Medulla oblongata (tissue), 1 donor: Measurements from ENCODE around the gene KCNH4.
A peak's percentile ranks its signal among the peaks of the same experiment; 100 is the strongest.

ENCODE experiments used
- DNase-seq: peaks from one replicate; pipeline ENCODE4 v3.0.0-alpha.2; 2015; ENCODE audit errors: extremely low spot score

The KCNH4 gene

DNA sequence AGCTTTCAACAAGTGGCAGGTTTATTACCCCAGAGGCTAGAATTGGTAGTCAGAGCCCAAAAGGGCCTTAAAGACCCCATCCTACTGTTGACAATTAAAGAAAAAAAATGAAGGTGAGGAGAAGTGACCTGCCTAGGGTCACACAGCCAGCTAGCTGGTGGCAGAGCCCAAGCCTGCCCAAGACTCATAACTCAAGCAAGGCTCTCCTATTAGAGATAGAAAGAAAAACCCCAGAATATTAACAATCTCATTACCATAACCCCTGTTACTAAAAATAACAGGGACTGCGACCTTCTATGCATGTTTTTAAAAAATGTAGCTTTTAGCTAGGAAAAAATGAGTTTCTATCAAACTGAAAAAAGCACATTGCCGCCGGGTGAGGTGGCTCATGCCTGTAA is 44.3 kb downstream of the KCNH4 start:
- DNase-seq = no peak

DNA sequence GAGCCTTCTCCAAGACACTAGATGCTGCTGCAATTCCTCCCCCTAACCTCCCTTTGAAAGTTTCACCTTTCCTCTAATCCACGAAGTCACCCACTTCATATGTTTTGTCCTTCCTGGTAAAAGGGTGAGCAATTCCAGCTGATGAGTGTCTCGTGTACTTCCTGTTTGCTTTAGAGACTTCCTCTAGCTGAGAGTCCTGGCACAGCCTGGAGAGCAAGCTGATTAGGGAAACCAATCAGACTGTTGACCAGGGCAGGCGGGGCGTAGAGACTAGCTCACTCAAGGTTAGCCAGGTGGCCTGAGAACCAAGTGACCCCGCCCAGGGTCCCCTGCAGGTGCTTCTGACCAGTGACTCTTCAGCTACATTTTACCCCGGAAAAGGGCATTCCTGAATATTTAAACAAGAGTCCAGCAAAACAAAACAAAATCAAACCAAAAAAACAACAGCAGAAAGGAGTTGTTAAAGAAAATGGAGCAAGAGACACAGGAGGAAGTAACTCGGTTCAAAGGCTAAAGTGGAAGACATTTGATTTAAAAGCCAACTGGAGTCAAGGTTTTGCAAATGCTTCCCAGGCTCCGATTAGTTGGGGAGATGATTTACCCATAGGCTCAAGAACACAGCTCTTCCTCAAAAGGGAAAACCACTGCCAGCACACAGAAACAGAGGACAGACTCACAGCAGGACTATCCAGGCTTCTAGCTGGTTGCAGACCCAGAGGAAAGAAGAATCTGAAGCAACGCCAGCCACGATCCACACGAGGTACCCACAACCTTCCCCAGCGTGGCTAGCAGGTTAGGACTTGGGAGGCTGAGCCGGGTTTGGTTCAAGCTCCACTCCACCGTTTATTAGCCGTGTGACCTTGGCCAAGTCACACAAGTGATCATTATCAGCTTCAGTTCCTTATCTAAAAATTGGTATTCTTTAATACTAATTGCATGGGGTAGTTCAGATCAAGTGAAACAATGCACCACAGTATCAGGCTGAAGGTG is 45.0 kb downstream of the KCNH4 start:
- peak; percentile 64 for DNase-seq

DNA sequence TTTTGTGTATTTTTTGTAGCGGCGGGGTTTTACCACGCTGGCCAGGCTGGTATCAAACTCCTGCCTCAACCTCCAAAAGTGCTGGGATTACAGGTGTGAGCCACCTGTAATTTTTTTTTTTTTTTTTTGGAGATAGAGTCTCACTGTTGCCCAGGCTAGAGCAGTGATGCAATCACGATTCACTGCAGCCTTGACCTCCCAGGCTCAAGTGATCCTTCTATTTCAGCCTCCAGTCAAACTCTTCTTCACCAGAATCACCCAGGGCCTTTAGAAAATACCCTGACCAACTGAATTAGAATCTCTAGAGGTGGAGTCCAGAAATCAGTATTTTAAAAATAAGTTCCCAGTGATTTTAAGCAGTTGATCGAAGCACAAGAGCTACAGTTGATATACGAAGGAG is 45.8 kb downstream of the KCNH4 start:
- DNase-seq = no peak

DNA sequence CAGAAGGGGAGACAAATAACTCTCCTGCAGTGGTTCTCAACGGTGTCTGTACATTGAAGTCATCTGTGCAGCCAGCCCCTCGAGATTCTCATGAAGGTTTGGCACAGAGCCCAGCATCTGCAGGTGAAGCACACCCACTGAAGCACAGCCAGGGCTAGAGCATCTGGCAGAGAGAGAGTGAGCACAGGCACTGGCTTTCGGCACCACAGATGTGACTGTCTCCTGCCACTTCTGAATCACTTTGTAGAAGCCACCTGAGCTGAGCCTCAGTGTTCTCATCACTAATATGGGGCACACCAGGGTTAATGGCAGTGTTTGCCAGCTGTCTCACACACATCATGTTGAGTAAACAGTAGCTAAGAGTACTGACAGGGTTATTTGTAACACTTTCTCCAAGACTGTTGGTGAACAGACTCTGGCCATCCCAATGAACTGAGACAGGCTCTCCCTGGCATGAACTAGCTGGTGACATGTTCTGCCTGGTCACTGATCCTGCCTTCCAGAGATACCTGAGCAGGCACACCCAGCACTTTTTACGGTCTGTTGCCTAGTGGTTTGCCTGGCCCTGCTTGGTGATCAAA is 47.4 kb downstream of the KCNH4 start:
- no peak for DNase-seq

DNA sequence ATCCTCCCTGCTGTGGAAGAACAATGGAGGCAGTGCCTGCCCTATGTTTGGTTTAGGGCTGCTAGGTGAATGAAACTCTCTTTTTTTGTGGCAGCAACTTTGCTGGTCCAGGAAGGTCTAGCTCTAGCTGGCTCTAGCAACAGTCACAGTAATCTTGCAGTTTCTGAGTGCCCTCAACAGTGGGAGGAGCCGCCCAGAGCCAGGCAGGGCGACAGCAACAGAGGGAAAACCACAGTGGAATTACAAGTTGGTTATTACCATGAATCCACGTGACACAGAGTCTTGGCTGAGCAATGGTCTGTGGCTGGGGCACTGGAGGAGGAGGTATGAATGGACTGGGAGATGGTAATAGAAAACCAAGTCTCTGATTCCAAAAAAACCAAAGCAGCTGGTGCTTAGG is 48.0 kb downstream of the KCNH4 start:
- peak; percentile 90 for DNase-seq

DNA sequence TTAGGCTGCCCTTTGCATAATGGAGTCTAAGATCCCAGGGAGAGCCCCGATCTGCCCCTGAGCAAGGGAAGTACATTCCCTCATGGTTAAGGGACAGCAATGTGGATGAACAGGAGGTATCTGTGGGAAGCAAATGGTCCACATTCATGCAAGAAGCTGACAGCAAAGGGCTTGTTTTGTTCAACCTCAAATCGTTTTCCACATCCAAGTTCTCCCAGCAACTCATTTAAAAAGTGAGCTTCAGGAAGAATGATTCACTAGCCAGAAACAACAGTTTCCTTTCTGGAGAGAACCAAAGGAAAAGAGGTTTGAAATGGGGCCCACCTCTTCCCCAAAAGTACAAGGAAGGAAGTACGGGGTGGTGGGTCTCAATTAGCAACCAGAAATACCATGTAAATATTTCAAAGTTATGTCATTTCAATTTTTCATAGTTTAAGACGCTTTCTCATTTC is 48.9 kb downstream of the KCNH4 start:
- peak; percentile 42 for DNase-seq

DNA sequence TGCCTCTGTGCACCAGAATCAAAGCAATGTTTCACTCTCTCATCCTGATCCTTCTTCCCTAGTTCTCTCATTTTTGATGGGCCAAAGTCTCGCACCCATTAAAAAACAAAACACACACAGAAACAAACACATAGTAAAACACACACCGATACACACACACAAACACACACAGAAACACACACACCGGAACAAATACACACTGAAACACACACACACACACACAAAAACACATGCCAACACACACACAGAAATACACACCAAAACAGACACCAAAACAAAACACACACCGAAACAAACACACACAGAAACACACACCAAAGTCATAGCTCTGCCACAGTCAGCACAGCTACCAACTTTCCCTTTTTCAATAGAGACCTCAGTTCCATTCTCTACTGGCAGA is 49.7 kb downstream of the KCNH4 start:
- DNase-seq = no peak

DNA sequence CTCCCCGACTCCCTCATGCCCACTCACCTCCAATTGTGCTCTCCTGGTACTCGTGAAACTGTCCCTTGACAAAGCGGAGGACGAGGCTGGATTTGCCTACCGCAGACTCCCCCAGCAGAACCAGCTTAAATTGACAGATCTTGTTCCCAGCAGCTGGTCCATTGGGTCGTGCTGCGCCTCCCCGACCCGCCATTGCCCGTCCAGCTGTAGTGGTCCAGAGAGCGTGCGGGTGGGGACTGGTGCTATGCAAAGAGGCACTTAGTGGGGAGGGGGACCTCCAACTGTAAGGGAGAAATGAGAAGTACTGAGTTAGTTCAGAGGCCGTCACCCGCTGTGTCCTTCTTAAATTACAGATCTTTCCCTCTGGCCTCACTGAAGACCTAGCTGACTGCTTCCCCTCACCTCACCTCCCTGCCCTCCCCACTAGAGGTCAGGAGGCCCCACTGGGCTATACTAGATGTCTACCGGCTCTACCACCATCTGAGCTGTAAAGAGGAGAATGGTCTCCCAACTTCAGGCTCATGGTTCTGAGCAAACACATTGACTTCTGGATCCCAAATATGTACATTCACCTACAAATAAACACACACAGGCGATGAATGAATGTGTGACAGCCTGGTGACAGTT is 50.5 kb downstream of the KCNH4 start:
- DNase-seq = no peak

DNA sequence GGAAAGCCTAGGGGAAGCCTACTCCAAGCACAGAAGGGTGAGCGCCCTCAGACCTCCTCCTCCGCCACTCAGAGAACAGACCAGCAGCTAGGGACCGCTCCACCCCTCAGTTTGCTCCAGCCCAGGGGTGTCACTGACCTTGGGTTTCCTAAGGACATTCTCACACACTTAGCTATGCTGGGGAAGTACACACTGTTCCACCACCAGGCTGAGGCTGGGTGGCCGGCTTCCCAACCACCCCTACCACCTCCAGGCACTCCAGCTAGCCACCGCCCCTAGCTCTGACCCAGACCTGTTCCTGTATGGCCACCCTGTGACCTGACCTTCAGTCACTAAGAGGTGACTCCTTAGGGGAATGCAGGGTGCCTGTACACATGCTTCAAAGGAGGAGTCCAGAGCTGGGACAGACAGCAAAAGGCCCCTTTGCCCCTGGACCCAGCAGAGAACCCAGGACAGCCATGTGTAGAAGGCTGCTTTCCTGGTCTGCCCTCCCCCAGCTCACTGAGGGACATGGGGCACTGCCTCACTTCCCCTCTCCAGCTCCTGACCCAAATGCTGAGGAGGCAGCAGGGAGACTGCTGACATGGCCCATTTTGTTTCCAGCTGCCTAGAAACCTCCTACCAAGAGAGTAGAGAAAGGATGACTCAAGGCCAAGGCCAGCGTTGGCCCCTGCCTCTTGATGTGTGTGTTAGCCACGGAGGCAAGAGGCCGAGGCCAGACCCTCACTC is 51.7 kb downstream of the KCNH4 start:
- DNase-seq = no peak

DNA sequence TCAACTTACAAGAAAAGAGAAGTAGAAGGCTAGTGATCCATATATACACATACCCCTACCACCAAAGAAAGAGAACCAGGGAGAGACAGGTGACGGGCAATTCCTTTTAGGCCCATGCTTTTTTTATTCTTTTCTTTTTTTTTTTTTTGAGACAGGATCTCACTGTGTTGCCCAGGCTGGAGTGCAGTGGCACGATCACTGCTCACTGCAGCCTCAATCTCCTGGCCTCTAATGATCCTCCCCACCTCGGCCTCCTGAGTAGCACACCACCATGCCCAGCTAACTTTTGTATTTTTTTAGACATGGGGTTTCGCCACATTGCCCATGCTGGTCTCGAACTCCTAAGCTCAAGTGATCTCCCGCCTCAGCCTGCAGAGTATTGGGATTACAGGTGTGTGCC is 53.5 kb downstream of the KCNH4 start:
- no peak for DNase-seq

DNA sequence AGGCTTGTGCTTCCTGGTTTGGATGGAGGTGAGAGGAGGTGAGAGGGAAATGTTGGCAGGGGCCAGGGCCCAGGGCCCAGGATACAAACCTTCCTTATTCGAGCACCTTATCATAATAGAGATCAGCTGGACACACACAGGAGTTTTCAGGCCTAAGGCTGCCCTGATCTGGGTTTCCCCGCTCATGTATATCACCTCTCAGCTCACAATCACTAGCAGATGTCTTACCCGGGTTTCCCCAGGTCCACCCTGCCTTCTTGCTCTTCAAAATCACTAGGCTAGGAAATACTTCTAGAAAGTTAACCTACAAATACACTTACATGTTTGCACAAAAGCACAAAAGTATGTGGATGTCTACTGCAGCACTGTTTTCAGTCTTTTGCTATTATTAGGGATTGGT is 54.1 kb downstream of the KCNH4 start:
- no peak for DNase-seq

DNA sequence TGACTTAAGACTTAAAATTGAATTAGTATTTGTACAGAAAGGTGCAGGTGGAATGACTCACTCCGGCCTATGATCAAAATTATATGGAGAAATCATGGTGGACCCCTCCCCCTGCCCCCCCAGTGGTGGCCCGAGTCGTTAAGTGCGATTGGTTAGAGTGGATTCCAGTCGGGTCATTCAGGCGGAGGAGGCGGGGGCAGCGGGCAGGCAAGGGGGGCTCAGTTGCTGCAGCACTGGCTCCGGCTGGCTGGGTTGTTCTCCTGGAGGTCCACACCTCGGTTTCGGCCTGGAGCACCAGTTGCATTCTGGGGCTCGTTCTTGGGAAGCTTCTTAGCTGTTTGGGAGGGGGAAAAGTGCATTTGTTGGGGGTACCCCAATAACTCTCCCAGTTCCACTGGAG is 55.4 kb downstream of the KCNH4 start:
- DNase-seq = no peak

DNA sequence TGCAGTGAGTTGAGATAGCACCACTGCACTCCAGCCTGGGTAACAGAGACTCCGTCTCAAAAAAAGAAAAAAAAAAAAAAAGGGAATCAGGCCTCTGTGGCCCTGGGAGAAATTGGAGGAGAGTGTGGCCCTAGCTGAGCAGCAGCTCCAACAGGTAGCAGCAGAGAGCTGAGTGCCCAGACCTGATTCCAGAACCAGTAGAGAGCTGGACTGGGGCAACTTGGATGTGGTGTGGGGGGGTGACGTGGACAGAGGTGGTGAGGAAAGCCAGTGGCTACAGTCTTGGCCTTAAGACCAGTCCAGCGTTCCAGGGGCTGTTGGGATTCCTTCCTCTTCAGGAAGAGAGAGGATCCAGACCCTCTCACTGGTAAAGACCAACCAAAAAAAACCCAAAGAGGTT is 56.7 kb downstream of the KCNH4 start:
- no peak for DNase-seq

DNA sequence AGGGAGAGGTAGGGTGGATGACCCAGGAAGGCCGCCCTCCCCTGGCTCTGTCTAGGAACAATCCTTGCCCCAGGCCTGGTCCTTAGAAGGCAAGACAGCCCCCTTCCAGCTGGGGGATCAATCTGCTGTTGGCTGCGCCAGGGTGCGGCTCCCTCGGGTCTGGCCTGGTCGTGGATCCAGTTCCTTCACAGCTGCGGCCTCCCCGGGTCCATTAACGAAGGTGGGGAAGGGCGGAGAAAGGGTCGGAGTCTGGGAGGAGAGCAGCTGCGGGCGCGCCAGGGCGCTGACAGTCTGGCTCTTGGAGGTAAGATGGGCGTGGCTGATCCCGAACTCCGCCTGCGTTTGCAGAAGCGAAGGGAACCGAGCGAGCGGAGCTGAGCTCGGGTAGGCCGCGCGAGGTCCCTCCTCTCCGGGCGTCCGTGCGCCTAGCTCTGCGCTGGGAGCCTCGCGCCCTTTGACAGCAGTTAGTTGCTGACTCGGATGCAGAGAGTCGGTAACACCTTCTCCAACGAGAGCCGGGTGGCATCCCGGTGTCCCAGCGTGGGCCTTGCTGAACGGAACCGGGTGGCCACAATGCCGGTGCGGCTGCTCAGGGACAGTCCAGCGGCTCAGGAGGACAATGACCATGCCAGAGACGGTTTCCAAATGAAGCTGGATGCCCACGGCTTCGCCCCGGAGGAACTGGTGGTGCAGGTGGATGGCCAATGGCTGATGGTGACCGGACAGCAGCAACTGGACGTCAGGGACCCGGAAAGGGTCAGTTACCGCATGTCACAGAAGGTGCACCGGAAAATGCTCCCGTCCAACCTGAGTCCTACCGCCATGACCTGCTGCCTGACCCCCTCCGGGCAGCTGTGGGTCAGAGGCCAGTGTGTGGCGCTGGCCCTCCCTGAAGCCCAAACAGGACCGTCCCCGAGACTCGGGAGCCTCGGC is 58.3 kb downstream of the KCNH4 start, which contains the start of gene HSPB9:
TSS of gene HSPB9 (plus strand) at position 434 of the 933 bp plus-strand sequence. CDS start at position 481, 47 bp downstream.
- no peak for DNase-seq

DNA sequence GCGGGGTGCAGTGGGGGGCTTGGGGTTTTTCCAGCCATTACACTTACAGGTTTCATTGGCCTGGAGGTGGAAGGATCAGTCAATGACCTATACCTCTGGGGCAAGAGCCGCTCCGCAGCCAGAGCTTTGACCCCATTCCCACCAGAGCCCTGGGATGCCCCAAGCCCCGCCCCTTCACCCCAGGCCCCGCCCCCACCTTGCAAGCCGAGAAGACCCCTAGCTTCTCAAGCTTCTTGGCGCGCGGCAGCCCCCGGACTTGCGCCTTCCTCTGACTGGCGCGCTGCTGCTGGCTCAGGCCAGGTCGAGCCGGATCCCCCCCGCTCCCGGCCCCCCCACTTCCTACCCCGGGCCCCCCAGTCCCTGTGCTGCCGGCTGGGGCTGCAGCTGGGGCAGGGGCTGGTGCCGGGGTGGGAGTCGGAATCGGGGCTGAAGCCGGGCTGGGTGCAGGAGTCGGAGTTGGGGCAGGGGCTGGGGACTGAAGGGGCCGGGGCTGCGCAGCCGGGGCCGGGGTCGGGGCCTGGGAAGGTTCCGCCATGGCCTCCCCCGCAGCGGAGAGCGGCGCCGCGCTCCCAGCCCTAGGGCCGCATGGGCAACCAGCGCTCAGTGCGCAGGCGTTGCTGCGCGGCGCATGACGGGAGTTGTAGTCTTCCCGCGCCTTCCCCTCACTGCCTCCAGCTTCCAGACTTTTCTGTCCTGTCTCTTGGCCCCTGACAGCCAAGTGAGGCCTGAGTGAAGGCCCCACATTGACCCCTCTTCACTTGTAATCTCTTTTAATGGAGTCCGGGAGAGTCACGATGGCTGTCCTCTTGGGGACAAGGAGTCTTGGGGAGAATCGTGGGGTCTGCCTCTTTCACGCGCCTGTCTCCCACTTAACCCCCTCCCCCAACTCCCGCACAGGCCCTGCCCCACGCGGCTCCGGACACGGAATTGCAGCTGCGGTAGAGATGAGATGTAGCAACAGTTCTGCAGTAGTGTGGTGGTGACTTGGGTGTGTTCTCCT is 59.9 kb downstream of the KCNH4 start, which contains the start of gene KAT2A:
TSS of gene KAT2A (minus strand) at position 598 of the 1,000 bp plus-strand sequence. CDS start at position 535, 63 bp downstream.
- DNase-seq = peak; percentile 93

DNA sequence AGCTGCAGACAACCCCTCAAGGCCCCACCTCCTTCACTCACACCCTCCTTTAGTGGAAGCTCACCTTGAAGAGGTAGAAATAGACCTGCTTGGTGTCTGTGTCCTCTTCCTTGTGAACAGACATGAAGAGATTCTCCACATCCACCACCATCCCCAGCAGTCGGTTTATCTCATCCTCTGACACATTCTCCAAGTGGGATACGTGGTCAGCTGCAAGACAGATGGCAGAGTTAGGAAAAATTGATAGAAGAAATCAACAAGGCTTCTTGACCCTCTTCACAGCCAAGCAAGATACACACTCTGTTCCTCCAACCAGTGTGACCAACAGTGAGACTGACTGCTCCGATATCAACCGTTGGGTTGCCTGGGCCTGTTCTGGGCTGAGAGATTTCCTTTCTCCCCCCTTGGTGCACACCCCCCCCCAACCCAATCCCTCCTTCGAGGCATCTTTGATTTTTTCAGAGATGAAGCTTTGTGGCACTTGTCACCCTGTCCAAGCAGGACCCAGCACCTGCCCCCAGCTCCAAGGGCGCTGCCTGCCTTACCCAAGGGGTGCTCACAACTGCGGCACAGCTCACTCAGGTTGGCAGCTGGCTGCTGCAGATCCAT is 60.7 kb downstream of the KCNH4 start:
- no peak for DNase-seq

DNA sequence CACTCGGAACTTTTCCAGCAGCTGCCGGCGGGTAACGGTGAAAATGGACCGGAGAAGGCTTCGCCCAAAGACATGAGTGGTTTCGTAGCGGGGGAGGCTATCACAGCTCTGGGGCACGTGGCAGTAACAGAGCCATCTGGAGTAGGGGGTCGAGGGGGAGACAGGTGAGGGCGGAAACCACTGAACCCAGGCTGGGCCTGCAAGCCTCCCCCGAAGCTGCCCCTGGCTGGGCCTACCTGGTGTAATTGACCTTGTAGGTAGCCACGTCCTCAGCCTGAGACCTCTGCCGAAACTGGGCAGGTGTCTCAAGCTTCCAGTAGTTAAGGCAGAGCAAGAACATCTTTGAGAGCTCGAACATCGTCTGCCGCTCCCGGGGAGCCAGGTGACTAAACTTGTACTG is 61.6 kb downstream of the KCNH4 start:
- DNase-seq = no peak

DNA sequence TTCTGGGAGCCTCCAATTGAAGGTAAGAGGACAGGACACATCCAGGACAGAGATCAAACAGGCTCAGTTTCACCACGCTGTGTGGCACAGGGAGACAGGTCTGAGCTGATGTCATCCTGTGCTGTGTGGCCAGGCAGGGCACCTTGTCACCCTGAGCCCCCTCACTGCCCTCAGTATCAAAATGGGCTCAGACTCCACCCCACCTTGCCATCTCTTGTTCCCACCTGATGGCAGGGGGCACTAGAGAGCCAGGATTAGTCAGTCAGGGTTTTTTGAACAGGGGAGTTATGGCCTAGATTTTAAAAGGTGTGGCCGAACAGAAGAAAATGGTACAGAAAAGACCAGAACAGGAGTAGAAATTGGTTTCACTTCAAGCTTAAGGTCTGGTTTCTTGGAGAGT is 62.4 kb downstream of the KCNH4 start:
- DNase-seq = no peak

DNA sequence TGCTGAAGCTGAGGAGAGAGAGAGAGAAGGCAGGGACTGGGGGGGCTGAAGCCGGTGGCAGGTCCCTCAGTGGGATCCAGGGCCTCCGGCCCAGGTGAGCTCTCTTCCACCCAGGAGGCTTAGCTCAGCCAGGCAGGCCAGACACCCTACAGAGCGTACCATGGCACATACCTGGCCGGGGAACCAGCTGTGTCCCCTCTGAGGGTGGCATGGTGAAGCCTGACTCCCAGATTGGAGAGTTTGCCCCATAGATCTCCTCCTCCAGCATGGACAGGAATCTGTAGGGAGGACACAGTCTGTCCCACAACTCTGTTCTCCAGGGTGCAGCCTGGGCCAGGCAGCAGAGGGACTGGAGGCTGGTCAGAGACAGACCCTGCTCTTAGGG is 62.8 kb downstream of the KCNH4 start:
- DNase-seq = no peak
